Tibial artery (tissue), 4 donors: ENCODE results near the gene OCA2.

ENCODE experiments used
- DNase-seq, 2 donors: peaks; one replicate each; pipeline ENCODE4 v3.0.0-alpha.2; 2019
- H3K27ac ChIP-seq, 2 donors: fragments of 200-600 bp; sonication (generic) in 1 of 2; 1 replicate in 1 of 2; 2 replicates in 1 of 2; pipeline ENCODE4 v1.5.1; 2018 to 2019; ENCODE audit warnings: mild to moderate bottlenecking in 1 of 2
- H3K27me3 ChIP-seq, 2 donors: fragments of 200-600 bp; sonication (generic) in 1 of 2; one replicate each; pipeline versions ENCODE4 v1.5.1 to v1.6.0; 2016 to 2019
- H3K36me3 ChIP-seq, 3 donors: fragments of 200-600 bp; sonication (generic) in 2 of 3; one replicate each; pipeline ENCODE4 v1.5.1; 2016 to 2019; ENCODE audit warnings: mild to moderate bottlenecking in 2 of 3
- H3K4me1 ChIP-seq, 4 donors: fragments of 200-600 bp; sonication (generic) in 2 of 4; 1 replicate in 3 of 4; 2 replicates in 1 of 4; pipeline ENCODE4 v1.5.1; 2016 to 2019
- H3K4me3 ChIP-seq, 2 donors: fragments of 200-600 bp; sonication (generic) in 1 of 2; 1 replicate in 1 of 2; 2 replicates in 1 of 2; pipeline ENCODE4 v1.5.1; 2018 to 2019; ENCODE audit warnings: mild to moderate bottlenecking in 2 of 2
- H3K9me3 ChIP-seq, 3 donors: fragments of 200-600 bp; sonication (generic) in 1 of 3; one replicate each; pipeline ENCODE4 v1.5.1; 2016 to 2019
- intact Hi-C: fragments of 100-400 bp; cut with DNase I; formaldehyde crosslinking; loops from one replicate; pipeline ENCODE4 v1.15.0; 2023; ENCODE audit warnings: low total_unique reads
- TF ChIP-seq, protein P1 (sequence below), 2 experiments: fragments of 200-600 bp in 1 of 2; fragments of 450-650 bp in 1 of 2; IDR thresholded peaks; one replicate each; pipeline ENCODE4 v1.5.1; 2017 to 2019; ENCODE audit warnings: antibody characterized with exemption in 2 of 2, mild to moderate bottlenecking in 1 of 2, moderate library complexity in 1 of 2

The OCA2 gene

DNA sequence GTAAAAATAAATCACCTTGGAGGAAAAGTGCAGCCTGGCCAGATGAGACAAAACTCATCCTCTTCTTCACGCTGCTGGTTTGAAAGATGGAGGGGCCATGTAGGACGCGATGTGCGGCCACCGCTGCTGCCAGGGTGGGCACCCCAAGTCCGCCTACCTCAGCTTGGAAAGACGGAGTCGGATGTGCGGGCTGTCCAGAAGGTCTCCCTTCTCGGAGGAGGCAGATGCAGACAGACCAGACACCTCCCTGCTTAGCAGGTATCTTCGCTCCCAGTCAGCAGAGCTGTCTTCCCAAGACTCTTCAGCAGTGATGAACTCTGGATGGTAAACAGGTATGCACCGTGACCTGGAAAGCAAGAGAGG, 71.4 kb downstream of the OCA2 start:
- intact Hi-C loops = loop anchor here (10.0 kb wide), 1 partner anchor 97 kb away; no protein-coding TSS in a partner anchor
- DNase-seq = no peak
- no peaks in the 10 kb centered on the region for H3K4me1 ChIP-seq
- no peaks in the 10 kb centered on the region for H3K9me3 ChIP-seq
- no peak overlapping the region for H3K27ac ChIP-seq
- peaks cover 12 to 19% (median 17%) of the 10 kb centered on the region in 3 donors for H3K36me3 ChIP-seq
- H3K27me3 ChIP-seq = no peaks in the 10 kb centered on the region
- no peak overlapping the region for H3K4me3 ChIP-seq
- TF ChIP-seq, protein P1, sequence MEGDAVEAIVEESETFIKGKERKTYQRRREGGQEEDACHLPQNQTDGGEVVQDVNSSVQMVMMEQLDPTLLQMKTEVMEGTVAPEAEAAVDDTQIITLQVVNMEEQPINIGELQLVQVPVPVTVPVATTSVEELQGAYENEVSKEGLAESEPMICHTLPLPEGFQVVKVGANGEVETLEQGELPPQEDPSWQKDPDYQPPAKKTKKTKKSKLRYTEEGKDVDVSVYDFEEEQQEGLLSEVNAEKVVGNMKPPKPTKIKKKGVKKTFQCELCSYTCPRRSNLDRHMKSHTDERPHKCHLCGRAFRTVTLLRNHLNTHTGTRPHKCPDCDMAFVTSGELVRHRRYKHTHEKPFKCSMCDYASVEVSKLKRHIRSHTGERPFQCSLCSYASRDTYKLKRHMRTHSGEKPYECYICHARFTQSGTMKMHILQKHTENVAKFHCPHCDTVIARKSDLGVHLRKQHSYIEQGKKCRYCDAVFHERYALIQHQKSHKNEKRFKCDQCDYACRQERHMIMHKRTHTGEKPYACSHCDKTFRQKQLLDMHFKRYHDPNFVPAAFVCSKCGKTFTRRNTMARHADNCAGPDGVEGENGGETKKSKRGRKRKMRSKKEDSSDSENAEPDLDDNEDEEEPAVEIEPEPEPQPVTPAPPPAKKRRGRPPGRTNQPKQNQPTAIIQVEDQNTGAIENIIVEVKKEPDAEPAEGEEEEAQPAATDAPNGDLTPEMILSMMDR (IDR thresholded peaks at IDR 0.05) = no peak

DNA sequence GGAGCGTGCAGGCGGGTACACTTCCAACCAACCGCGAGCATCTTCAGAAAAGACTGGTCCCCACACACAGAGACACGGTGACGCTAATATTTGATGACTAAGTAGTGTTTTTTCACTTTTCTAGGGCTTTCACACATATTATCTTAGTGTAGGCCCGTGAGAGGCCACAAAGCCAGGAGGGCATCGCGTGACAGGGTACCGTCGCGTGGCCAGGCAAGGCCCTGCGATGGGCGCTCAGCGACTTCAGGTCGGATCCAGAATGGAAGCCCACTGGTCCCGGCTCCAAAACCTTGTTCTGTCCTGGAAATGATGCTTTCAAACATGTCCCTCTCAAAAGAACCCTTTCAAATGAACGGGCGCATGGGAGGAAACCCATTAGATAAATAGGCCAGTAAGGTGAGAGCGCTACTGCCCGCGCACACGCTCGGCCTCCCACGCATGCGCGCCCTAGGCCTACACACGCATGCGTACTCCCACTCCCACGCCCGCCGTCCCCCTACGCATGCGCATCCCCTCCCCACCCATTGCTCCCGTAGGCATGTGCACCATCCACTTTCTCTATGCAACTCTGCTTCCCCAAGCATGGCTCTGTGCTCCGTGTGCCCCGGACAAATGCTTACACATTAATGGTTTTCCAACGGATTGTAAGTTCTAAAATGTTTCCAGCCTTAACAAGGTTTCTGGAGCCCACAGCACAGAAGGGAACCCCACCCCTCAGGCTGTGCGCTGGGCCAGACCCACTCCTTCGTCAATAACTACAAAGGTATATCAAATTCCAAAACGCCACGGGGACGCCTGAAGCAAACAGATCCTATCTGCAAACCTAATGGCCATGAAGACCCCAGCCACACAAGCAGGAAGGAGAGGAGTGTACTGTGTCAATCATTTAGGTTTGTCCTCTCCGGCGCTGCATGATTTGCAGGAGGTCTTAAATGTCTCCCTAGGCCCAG, 72.1 kb downstream of the OCA2 start:
- Histone ChIP-seq H3K36me3 (peaks cover 12 to 19% (median 17%) of the 10 kb centered on the region in 3 donors), H3K4me1 (peaks cover 0 to under 1% (median 0%) of the 10 kb centered on the region in 4 donors), H3K27ac (no peak overlapping the region), H3K9me3 (no peaks in the 10 kb centered on the region), H3K4me3 (no peak overlapping the region), H3K27me3 (no peaks in the 10 kb centered on the region)
- intact Hi-C loops = loop anchor here (10.0 kb wide), 1 partner anchor 98 kb away; no protein-coding TSS in a partner anchor
- no peak for DNase-seq
- TF ChIP-seq, protein P1 (IDR thresholded peaks at IDR 0.05) = no peak

DNA sequence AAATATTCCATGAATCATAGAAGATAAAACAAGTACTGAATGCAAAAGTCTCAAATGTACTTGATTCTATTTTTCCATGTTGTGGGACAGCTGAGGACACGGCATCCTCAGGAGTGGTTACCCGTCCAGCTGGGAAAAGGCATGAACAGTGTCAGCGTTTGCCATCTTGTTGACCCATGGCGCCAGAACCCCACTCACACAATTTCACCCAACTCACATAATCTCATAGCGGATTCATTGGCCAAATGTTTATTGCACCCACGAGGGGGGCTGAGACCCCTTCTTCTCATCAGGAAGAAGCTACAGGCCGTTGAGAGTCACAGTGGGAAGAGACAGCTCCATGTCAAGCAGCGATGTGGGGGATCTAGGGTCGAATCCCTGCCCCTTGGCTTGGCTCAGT, 72.9 kb downstream of the OCA2 start:
- TF ChIP-seq, protein P1 (IDR thresholded peaks at IDR 0.05) = no peak
- H3K36me3 ChIP-seq = peaks cover 12 to 17% (median 15%) of the 10 kb centered on the region in 3 donors
- H3K27me3 ChIP-seq = no peaks in the 10 kb centered on the region
- DNase-seq = no peak
- H3K4me1 ChIP-seq = peaks cover 0 to 8% (median 2%) of the 10 kb centered on the region in 4 donors
- H3K4me3 ChIP-seq = no peak overlapping the region
- H3K27ac ChIP-seq = no peak overlapping the region
- H3K9me3 ChIP-seq = no peaks in the 10 kb centered on the region
- intact Hi-C loops = loop anchor here (10.0 kb wide), 1 partner anchor 99 kb away; no protein-coding TSS in a partner anchor

DNA sequence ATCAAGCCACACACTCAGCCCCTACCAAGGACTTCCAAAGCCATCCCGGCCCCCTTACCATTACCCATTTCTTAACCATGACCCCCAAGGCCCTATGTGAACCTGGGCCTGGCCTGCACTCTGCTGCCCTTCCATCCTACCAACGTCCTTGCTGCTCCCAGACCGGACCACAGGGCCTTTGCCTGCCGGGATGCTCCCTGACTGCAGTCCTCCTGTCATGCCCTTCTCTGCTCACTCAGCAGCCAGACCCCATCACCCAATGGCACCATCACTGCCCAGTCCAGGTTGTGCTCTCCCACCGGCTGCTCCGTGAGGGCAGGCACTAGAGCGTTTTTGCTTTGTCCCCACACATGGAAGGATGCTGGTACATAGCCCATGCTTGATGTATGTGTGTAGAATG, 73.7 kb downstream of the OCA2 start:
- H3K4me1 ChIP-seq = peaks cover 0 to 9% (median 2%) of the 10 kb centered on the region in 4 donors
- no peaks in the 10 kb centered on the region for H3K27me3 ChIP-seq
- no peaks in the 10 kb centered on the region for H3K9me3 ChIP-seq
- no peak overlapping the region for H3K27ac ChIP-seq
- H3K4me3 ChIP-seq = no peak overlapping the region
- intact Hi-C loops = loop anchor here (10.0 kb wide), 1 partner anchor 99 kb away; no protein-coding TSS in a partner anchor
- H3K36me3 ChIP-seq = peaks cover 12 to 17% (median 15%) of the 10 kb centered on the region in 3 donors
- DNase-seq = no peak
- TF ChIP-seq, protein P1 (IDR thresholded peaks at IDR 0.05) = no peak

DNA sequence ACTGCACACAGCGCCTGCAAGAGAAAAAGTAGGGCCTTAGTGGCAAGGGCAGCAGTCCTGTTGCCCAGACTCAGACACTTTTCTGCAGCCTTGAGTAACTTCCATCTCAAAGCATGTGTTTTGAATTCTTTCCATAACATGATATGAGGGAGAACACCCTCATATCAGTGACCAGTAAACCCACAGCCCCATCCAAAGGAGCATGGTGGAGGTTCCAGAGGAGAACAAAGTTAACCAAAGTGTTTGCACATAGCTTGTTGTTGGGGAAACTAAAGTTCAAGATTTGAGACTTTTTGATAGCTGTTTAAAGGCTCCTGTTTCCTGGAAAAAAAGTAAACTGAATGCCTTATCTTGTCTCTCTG, 74.2 kb downstream of the OCA2 start:
- intact Hi-C loops = loop anchor here (10.0 kb wide), 1 partner anchor 100 kb away; no protein-coding TSS in a partner anchor
- Histone ChIP-seq H3K4me1 (peaks cover 0 to 9% (median 2%) of the 10 kb centered on the region in 4 donors), H3K27ac (no peak overlapping the region), H3K4me3 (no peak overlapping the region), H3K9me3 (no peaks in the 10 kb centered on the region), H3K27me3 (no peaks in the 10 kb centered on the region), H3K36me3 (peaks cover 12 to 17% (median 15%) of the 10 kb centered on the region in 3 donors)
- DNase-seq = no peak
- TF ChIP-seq, protein P1 (IDR thresholded peaks at IDR 0.05) = no peak
